Fibroblast of villous mesenchyme (primary cell): ENCODE results near the gene VSTM5. TPM values are rescaled to one million over a fixed set of nuclear protein-coding genes. Genes with fewer than 3 reads are reported as not detected.

Experiments
- DNase-seq: peaks from one replicate; pipeline ENCODE4 v3.0.0-alpha.2; 2010; ENCODE audit warnings: low read depth
- H3K4me3 ChIP-seq: 2 replicates; pipeline ENCODE4 v1.5.1; 2011; ENCODE audit warnings: low read depth, mild to moderate bottlenecking, low read length
- CTCF ChIP-seq: IDR thresholded peaks from 2 replicates; pipeline ENCODE4 v1.5.1; 2012; ENCODE audit warnings: low read depth, mild to moderate bottlenecking, low read length; ENCODE audit not compliant: insufficient read depth
- total RNA-seq: library from RNA; depleted of rRNA; stranded (reverse); fragments of >200 nt; gene quantifications from 2 replicates; pipeline ENCODE4 v1.2.3, GENCODE V29; 2012

VSTM5 gene
- total RNA-seq, 1 donor: 0.86 TPM

DNA sequence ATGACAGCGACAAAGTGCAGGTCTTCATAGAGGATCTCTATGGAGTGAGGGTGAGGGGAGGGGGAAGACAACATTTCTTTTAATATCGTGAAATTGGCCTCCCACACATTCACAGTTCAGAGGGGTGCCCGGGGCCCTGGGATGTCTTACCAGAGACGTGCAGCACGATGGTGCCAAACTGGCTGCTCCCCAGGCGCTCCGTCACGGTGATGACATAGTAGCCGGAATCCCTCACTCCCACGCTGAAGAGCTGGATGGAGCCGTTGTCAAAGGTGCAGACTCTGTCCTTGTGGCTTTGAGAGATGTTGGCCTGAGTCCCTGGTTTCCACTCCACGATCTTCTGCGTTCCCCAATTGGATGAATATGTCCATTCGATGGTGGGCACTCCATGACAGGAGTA lies 29.6 kb downstream of the VSTM5 start:
- no peak for DNase-seq
- H3K4me3 ChIP-seq: no peak overlapping the region
- no peak for TF ChIP-seq CTCF

- no peak for TF ChIP-seq CTCF
- no peak overlapping the region for H3K4me3 ChIP-seq
- no peak for DNase-seq
These were observed 30.3 kb downstream of the VSTM5 start for GRCh38 chr11:93819966-93820695.

DNA sequence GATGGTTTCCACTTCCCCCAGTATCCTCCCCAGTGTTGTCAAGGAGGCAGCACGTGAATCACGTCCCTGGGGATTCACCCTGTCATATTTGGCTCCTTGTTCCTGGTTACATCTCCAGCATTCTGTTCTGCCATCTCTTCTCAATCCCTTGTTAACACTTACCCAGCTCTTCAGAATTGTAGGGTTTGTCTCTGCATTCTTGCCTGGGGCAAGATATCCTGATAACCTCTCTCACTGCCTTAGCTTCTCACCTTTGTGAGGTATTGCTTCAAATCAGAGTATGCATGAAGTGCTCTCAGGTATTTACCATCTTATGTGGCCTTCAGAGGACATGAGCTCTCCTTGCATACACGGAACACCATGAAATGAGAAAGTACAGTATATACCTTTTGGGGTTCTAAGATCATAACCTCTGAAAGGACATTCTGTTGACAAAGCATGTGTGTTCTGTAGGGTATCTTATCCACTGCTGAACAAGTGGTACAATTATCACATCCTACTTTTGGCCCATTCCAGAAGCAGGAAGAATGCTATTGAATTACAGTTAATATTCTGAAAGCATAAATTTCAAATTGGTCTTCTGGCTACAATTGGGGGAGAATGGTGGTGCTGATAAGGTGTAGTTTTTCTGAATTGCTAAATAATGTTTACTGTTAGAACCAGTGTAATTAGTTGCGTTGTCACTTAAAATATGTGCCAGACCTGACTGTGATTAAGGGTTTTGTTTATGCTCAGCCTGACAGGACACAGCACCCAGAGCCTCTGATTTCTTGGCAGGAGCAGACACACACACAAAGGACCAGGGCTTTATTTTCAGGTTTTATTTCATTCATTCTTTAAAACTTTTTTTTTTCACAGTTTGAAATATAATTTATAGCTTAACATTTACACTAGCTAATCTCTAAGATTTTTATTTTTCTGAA lies 32.7 kb downstream of the VSTM5 start:
- no peak for TF ChIP-seq CTCF
- H3K4me3 ChIP-seq: no peak overlapping the region
- no peak for DNase-seq

GRCh38 chr11:93814966-93815633 lies 35.3 kb downstream of the VSTM5 start:
- no peak for DNase-seq
- TF ChIP-seq CTCF: no peak
- no peak overlapping the region for H3K4me3 ChIP-seq

GRCh38 chr11:93813974-93814373 lies 36.4 kb downstream of the VSTM5 start:
- no peak for DNase-seq
- no peak for TF ChIP-seq CTCF
- no peak overlapping the region for H3K4me3 ChIP-seq

- DNase-seq: no peak
- no peak for TF ChIP-seq CTCF
- no peak overlapping the region for H3K4me3 ChIP-seq
These were observed 42.4 kb downstream of the VSTM5 start for GRCh38 chr11:93807980-93808379.
